GM21576 (cell line): ENCODE results near the gene CD14.
"Not testable (repeated sequence)": the region's sequence is repeated elsewhere in the genome, so short reads cannot be mapped to it uniquely, and the experiment has no call there.

Experiments used
- ATAC-seq: cut with Tn5 transposase; IDR thresholded peaks from one replicate; pipeline ENCODE4 v1.9.1; 2021; ENCODE audit warnings: mild to moderate bottlenecking, moderate library complexity; ENCODE audit not compliant: unreplicated experiment

Gene CD14

DNA sequence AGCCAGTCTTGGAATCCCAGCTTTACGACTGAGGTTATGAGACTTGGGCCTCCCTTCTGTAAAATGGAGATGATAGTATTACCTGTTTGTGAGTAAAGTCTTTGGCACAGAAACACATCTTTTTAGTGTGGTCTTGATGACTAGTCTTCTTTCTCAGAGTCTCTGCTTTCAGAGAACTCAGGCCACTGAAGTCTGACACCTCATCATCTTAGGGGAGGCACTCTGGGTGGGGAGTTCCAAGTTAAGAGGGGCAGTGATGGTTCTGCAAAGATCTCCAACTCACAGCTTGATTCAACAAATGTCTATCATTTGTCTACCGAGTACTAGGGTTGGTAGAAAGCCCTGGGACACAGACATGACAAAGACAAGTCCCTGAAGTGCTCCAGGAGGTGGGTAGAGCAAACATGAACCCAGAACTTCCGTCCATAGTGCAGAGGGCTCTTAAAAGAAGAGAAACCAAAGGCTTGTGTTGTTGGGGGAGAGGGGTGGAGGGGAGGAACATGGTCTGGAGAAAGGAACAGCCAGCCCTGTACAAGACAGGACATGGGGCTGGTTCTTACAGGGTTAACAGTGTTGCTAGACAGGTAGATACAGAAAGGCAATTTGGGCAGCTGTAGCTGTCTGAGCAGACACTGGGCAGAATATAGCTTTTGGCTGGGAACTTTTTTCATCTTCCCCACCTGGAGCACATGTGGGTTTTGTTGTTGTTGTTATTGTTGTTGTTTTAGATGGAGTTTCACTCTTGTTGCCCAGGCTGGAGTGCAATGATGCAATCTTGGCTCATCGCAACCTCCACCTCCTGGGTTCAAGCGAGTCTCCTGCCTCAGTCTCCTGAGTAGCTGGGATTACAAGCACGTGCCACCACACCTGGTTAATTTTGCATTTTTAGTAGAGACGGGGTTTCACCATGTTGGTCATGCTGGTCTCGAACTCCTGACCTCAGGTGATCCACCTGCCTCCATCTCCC is 2.6 kb upstream of the CD14 start:
- ATAC-seq: no peak

DNA sequence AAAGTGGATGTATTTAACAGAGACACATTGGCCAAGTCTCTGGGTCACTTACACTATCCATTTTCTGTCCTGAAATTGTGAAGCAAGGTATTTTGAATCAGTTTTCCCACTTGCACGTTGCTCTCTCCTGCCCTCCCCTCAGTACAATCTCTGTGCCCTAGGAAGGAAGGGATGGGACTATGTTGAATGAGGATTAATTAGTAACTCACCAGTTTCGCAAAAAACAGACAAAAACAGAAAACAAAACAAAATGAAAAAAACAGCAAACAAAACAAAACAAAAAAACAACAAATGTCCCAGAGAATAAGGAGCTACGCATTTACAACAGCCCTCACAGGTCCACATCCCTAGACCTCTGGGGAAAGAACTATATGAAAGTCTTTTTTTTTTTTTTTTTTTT is 1.1 kb upstream of the CD14 start:
- no peak for ATAC-seq

DNA sequence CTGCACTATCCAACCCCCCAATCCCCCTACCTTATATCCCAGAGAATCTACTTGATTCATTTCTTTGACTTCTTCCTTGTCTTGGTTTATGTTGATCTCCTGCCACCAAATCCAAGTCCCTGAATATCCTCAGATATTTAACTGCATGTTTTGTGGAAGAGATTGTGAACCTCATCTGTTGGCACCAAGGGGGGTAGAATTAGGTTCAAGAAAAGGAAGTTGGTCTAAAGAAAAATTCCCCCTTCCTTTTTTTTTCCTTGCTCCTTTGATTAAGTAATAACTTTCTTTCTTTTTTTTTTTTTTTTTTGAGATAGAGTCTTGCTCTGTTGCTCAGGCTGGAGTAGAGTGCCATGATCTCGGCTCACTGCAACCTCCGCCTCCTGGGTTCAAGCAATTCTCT is 526 bp upstream of the CD14 start:
- ATAC-seq: no peak

- no peak for ATAC-seq
These were observed 482 bp downstream of the CD14 start for GRCh38 chr5:140632366-140633020.

- no peak for ATAC-seq
These were observed 1.1 kb downstream of the CD14 start for GRCh38 chr5:140631831-140632365.

GRCh38 chr5:140631036-140631417 is 1.9 kb downstream of the CD14 start:
- no peak for ATAC-seq

DNA sequence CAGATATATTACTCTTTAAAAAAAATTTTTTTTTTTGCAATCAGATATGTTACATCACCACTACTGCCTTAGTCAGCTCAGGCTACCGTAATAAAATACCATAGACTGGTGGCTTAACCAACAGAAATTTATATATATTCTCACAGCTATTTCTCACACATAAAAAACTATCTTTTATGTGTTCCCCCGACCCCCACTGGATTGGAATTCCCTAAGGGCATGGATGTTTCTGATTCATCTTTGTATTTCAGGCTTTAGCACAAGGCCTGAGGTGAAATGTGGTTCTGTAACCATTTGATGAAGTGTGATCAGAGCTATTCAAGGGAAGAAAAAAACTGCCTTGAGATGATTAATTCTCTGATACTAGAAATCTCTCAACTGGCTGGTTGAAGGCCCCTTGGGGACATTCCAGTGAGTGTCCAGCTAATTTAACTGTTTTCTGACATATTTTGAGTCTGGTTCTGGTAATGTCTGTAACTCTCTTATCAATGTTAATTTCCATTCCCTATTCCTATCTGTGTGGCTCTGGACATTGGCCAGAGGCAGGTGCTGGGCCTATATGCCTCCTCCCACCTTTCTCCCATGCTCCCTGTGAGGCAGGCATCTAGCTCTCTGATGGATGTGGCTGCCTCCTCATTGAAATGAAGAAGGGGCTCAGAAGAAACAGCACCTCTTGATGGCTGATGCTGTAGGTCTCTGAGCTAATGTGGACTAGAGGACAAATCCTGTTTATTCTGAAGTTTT is 2.5 kb downstream of the CD14 start:
- no peak for ATAC-seq

- no peak for ATAC-seq
These were observed 4.3 kb downstream of the CD14 start for GRCh38 chr5:140628711-140629110.

DNA sequence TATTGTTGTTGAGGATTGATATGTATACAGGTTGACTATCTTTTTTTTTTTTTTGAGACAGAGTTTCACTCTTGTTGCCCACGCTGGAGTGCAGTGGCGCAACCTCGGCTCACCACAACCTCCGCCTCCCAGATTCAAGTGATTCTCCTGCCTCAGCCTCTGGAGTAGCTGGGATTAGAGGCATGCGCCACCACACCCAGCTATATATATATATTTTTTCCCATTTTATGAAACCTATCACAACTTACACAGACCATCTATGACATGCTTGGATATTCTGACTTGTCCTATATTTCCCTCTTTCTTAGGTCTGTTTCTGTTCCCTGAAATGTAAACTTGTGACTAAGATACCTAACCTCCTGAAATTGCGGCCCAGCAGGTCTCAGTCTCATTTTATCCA is 5.0 kb downstream of the CD14 start:
- no peak for ATAC-seq

- not testable (repeated sequence) for ATAC-seq
These were observed 8.1 kb downstream of the CD14 start for GRCh38 chr5:140624886-140625285.

GRCh38 chr5:140623061-140623460 is 9.9 kb downstream of the CD14 start:
- ATAC-seq: not testable (repeated sequence)

DNA sequence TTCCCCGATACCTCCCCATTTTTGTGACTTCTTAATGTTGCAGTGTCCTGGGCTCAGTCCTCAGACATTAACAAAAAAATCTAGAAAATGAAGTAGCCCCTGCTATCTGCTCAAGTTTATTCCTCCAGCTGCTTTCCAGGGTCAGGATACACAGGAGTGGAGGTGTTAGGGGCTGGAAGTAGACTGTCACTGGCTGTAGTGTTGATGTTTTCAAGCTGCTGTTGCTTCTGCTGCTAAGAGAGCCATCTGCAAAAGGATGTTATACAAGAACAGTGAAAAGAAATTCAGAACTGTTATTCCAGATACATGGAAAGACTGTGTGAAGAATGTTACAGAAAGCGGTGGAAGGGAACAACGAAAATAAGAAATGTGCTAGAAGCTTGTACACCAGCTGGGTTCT is 10.7 kb downstream of the CD14 start:
- ATAC-seq: no peak

- ATAC-seq: no peak
These were observed 21.9 kb downstream of the CD14 start for GRCh38 chr5:140611020-140611521.

GRCh38 chr5:140609126-140609525 is 23.8 kb downstream of the CD14 start:
- ATAC-seq: no peak

DNA sequence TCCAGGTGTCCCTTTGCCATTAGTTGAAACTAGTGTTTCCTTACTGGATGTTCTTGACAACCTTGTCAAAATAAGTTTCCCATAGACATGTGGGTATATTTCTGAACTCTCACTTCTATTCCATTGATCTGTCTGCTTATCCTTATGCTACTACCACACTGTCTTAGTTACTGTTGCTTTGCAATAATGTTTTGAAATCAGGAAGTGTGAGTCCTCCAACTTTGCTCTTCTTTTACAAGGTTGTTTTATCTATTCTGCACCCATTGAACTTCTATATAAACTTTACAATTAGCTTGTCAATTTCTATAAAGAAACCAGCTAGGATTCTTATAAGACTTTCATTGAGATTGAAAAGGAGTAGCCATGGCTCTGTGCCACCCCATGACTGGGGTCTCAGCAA is 24.3 kb downstream of the CD14 start:
- ATAC-seq: no peak

- ATAC-seq: no peak
These were observed 25.9 kb downstream of the CD14 start for GRCh38 chr5:140607031-140607430.

DNA sequence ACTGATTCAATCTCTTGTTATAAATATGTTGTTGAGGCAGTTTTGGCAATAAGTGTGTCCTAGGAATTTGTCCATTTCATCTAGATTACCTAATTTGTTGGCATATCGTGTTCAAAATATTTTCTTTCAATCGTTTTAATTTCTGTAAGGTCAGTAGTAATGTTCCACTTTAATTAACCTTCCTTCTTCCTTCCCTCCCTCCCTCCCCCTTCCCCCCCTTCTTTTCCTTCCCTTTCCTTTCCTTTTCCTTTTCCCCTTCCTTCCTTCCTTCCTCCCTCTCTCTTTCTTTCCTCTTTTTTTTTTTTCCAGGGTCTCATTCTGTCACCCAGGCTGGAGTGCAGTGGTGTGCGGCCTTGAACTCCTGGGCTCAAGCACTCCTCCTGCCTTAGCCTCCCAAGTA is 27.1 kb downstream of the CD14 start:
- no peak for ATAC-seq

DNA sequence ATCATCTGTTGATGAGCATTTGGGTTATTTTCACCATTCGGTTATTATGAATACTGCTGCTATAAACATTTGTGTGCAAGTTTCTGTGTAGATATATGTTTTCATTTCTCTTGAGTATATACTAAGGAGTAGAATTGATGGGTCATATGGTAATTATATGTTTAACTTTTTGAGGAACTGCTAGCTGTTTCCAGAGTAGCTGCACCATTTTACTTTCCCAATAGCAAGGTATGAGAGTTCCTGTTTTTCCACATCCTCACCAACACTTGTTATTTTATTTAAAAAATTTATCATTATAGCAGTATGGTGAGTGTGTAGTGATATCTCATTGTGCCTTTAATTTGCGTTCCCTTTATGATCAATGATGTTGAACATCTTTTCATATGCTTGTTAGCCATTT is 29.2 kb downstream of the CD14 start:
- ATAC-seq: no peak

GRCh38 chr5:140603446-140603698 is 29.6 kb downstream of the CD14 start:
- not testable (repeated sequence) for ATAC-seq

- ATAC-seq: no peak
These were observed 30.8 kb downstream of the CD14 start for GRCh38 chr5:140602147-140602546.

DNA sequence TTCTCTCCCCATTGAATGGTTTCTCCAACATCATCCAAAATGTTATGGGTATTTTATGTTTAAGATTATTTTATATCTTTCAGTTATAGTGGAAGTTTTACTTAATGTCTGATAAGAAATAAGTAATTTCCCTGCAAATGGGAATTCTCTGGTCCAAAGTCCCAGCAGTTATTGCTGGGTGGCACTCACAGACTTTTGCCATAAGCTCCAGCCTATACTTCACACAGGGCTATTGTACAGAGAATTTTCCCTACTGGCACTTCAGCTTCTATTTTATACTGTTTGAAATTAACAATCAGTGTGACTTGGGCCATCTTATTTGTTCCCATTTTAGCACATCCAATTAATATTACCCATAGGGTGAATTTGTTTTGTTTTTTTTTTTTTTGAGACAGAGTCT is 32.9 kb downstream of the CD14 start:
- no peak for ATAC-seq
